H1 (cell line): Measurements from ENCODE around the gene PGD. TPM values are rescaled to one million over a fixed set of nuclear protein-coding genes. Genes with fewer than 3 reads are reported as not detected.
A peak's percentile ranks its signal among the peaks of the same experiment; 100 is the strongest.

Experiments used
- CTCF ChIA-PET: fragments of 300-600 bp; sonication (Branson Sonifier 250); formaldehyde crosslinking; loops from one replicate; lab custom pipeline; 2021; ENCODE audit not compliant: partially characterized antibody; lab: Charles Lee
- POLR2A ChIA-PET: fragments of 300-600 bp; sonication (Branson Sonifier 250); formaldehyde crosslinking; loops from one replicate; lab custom pipeline; 2021; ENCODE audit warnings: inconsistent platforms; ENCODE audit not compliant: partially characterized antibody; lab: Charles Lee
- DNase-seq, 2 experiments: peaks; one replicate each; pipeline versions ENCODE4 v3.0.0 to v3.0.0-alpha.2; 2010 to 2022; ENCODE audit warnings: low spot score in 2 of 2, low read depth in 1 of 2, mixed read lengths in 1 of 2
- FAIRE-seq: peaks from 2 replicates; lab custom pipeline; 2011; peaks lifted over from hg19 to GRCh38; lab: Jason Lieb, UNC
- H2AFZ ChIP-seq: 2 replicates; pipeline ENCODE4 v1.8.1; 2012; ENCODE audit warnings: low read length, inconsistent platforms
- H2AK5ac ChIP-seq: 2 replicates; pipeline ENCODE4 v1.6.1; 2013; ENCODE audit warnings: low read depth, low read length
- H2BK120ac ChIP-seq: replicated peaks from 2 replicates; pipeline ENCODE3; 2013; ENCODE audit warnings: low read depth, low read length, inconsistent platforms
- H2BK12ac ChIP-seq: 2 replicates; pipeline ENCODE4 v1.6.1; 2013; ENCODE audit warnings: low read depth, low read length
- H2BK15ac ChIP-seq: 2 replicates; pipeline ENCODE4 v1.6.1; 2013; ENCODE audit warnings: low read length
- H2BK20ac ChIP-seq: 2 replicates; pipeline ENCODE4 v1.6.1; 2013; ENCODE audit warnings: low read length
- H2BK5ac ChIP-seq: 2 replicates; pipeline ENCODE4 v1.6.1; 2013; ENCODE audit warnings: low read depth, low read length
- H3K14ac ChIP-seq: 2 replicates; pipeline ENCODE4 v1.6.1; 2013; ENCODE audit warnings: inconsistent platforms; ENCODE audit not compliant: insufficient read length
- H3K18ac ChIP-seq: 2 replicates; pipeline ENCODE4 v1.6.1; 2013; ENCODE audit warnings: low read length; ENCODE audit errors: extremely low read depth
- H3K23ac ChIP-seq: 2 replicates; pipeline ENCODE4 v1.6.1; 2013; ENCODE audit warnings: inconsistent platforms; ENCODE audit not compliant: insufficient read length
- H3K23me2 ChIP-seq: 2 replicates; pipeline ENCODE4 v1.6.1; 2013; ENCODE audit warnings: low read depth, low read length
- H3K27ac ChIP-seq: 2 replicates; pipeline ENCODE4 v1.6.1; 2011; ENCODE audit warnings: low read depth, low read length, inconsistent platforms
- H3K27me3 ChIP-seq, 4 experiments: replicated peaks in 1 of 4; 1 replicate in 1 of 4; 2 replicates in 3 of 4; pipeline versions ENCODE4 v1.6.1 to v1.8.1; 2011 to 2013; ENCODE audit warnings: low read length in 3 of 4, mild to moderate bottlenecking in 3 of 4, inconsistent platforms in 2 of 4, mixed read lengths in 2 of 4, moderate library complexity in 1 of 4; ENCODE audit not compliant: control insufficient read depth in 3 of 4, insufficient read depth in 3 of 4; ENCODE audit errors: extremely low read depth in 1 of 4
- H3K36me3 ChIP-seq, 4 experiments: 2 replicates each; pipeline versions ENCODE4 v1.6.1 to v1.8.1; 2011 to 2013; ENCODE audit warnings: mild to moderate bottlenecking in 4 of 4, low read length in 3 of 4, moderate library complexity in 2 of 4, control low read depth in 1 of 4, inconsistent platforms in 1 of 4; ENCODE audit not compliant: insufficient read depth in 4 of 4, control insufficient read depth in 2 of 4
- H3K4ac ChIP-seq: replicated peaks from 2 replicates; pipeline ENCODE3; 2013; ENCODE audit warnings: low read length, low read depth, mixed read lengths, inconsistent platforms; ENCODE audit not compliant: insufficient read length
- H3K4me1 ChIP-seq, 4 experiments: replicated peaks in 1 of 4; 1 replicate in 1 of 4; 2 replicates in 3 of 4; pipeline versions ENCODE4 v1.6.1 to v1.8.1; 2011 to 2013; ENCODE audit warnings: low read length in 3 of 4, inconsistent platforms in 2 of 4, mixed read lengths in 1 of 4; ENCODE audit not compliant: insufficient read depth in 4 of 4, control insufficient read depth in 3 of 4
- H3K4me2 ChIP-seq, 2 experiments: 2 replicates each; pipeline versions ENCODE4 v1.6.1 to v1.8.1; 2011 to 2013; ENCODE audit warnings: low read depth in 2 of 2, low read length in 2 of 2, control low read depth in 1 of 2, inconsistent platforms in 1 of 2, mild to moderate bottlenecking in 1 of 2; ENCODE audit not compliant: insufficient read depth in 1 of 2
- H3K4me3 ChIP-seq, 4 experiments: fragments of 200-600, 300-600 bp in 1 of 4; sonication (generic), shearing (Covaris generic), sonication (Bioruptor Twin) in 1 of 4; 2 replicates each; pipeline versions ENCODE4 v1.5.1 to v1.8.1; 2011 to 2016; ENCODE audit warnings: low read length in 4 of 4, low read depth in 3 of 4, control low read depth in 2 of 4, inconsistent platforms in 2 of 4, mild to moderate bottlenecking in 2 of 4, mixed read lengths in 1 of 4, moderate library complexity in 1 of 4; ENCODE audit not compliant: insufficient read depth in 2 of 4; ENCODE audit errors: extremely low read depth in 1 of 4
- H3K56ac ChIP-seq: replicated peaks from 2 replicates; pipeline ENCODE3; 2013; ENCODE audit warnings: low read depth, mild to moderate bottlenecking, mixed read lengths, low read length, inconsistent platforms; ENCODE audit not compliant: insufficient read length
- H3K79me1 ChIP-seq: 2 replicates; pipeline ENCODE4 v1.6.1; 2013; ENCODE audit warnings: low read depth, low read length, control low read depth
- H3K79me2 ChIP-seq, 2 experiments: 2 replicates each; pipeline versions ENCODE4 v1.6.1 to v1.8.1; 2012 to 2013; ENCODE audit warnings: low read length in 2 of 2, mild to moderate bottlenecking in 2 of 2, inconsistent platforms in 1 of 2; ENCODE audit not compliant: insufficient read depth in 2 of 2, control insufficient read depth in 1 of 2
- H3K9ac ChIP-seq, 4 experiments: replicated peaks in 1 of 4; 1 replicate in 1 of 4; 2 replicates in 3 of 4; pipeline versions ENCODE4 v1.6.1 to v1.8.1; 2011 to 2013; ENCODE audit warnings: low read depth in 3 of 4, low read length in 3 of 4, control low read depth in 2 of 4, mild to moderate bottlenecking in 2 of 4, moderate library complexity in 2 of 4, inconsistent platforms in 1 of 4; ENCODE audit errors: extremely low read depth in 1 of 4
- H3K9me3 ChIP-seq, 2 experiments: 2 replicates each; pipeline versions ENCODE4 v1.6.1 to v1.8.1; 2012 to 2013; ENCODE audit warnings: mild to moderate bottlenecking in 2 of 2, moderate library complexity in 2 of 2, control low read depth in 1 of 2, inconsistent platforms in 1 of 2, low read depth in 1 of 2, low read length in 1 of 2, mixed read lengths in 1 of 2; ENCODE audit not compliant: insufficient read depth in 2 of 2
- H4K20me1 ChIP-seq, 2 experiments: replicated peaks in 1 of 2; 2 replicates each; pipeline versions ENCODE3 to v1.8.1; 2011 to 2013; ENCODE audit warnings: inconsistent platforms in 2 of 2, low read length in 2 of 2, mild to moderate bottlenecking in 1 of 2; ENCODE audit not compliant: insufficient read depth in 2 of 2, control insufficient read depth in 1 of 2
- H4K5ac ChIP-seq: 2 replicates; pipeline ENCODE4 v1.6.1; 2013; ENCODE audit warnings: low read length, low read depth, mixed read lengths, inconsistent platforms; ENCODE audit not compliant: insufficient read length
- H4K8ac ChIP-seq: 2 replicates; pipeline ENCODE4 v1.8.0; 2013; ENCODE audit warnings: mild to moderate bottlenecking, moderate library complexity, low read length, inconsistent platforms; ENCODE audit not compliant: insufficient read depth; ENCODE audit errors: extremely low read depth
- H4K91ac ChIP-seq: replicated peaks from 2 replicates; pipeline ENCODE3; 2013; ENCODE audit warnings: low read length, mixed read lengths, inconsistent platforms; ENCODE audit not compliant: insufficient read length
- BACH1 ChIP-seq: IDR thresholded peaks from 2 replicates; pipeline ENCODE4 v1.6.1; 2012; ENCODE audit warnings: low read length, improper control_type of control experiment
- BRCA1 ChIP-seq: IDR thresholded peaks from 2 replicates; pipeline ENCODE4 v1.6.1; 2012; ENCODE audit warnings: low read depth, low read length, improper control_type of control experiment
- CBX8 ChIP-seq: fragments of 300-800, 300-1000 bp; sonication (generic); IDR thresholded peaks from 2 replicates; pipeline ENCODE4 v1.7.1; 2016; ENCODE audit warnings: low read depth, low read length, borderline replicate concordance
- CTCF ChIP-seq, 3 experiments: IDR thresholded peaks; 1 replicate in 2 of 3; 2 replicates in 1 of 3; pipeline versions ENCODE4 v1.5.1 to v1.6.1; 2011; ENCODE audit warnings: low read length in 3 of 3, mild to moderate bottlenecking in 3 of 3, inconsistent platforms in 2 of 3, low read depth in 1 of 3, moderate library complexity in 1 of 3; ENCODE audit not compliant: insufficient read depth in 1 of 3; ENCODE audit errors: control extremely low read depth in 1 of 3
- EZH2 ChIP-seq: fragments of 200-600 bp; sonication (generic); IDR thresholded peaks from 2 replicates; pipeline ENCODE4 v1.7.1; 2012; ENCODE audit warnings: low read depth, mild to moderate bottlenecking, moderate library complexity, low read length, inconsistent platforms; ENCODE audit not compliant: severe bottlenecking
- GABPA ChIP-seq: IDR thresholded peaks from 2 replicates; pipeline ENCODE4 v1.6.1; 2011; ENCODE audit warnings: mild to moderate bottlenecking, low read length, moderate library complexity, borderline replicate concordance; ENCODE audit not compliant: insufficient read depth
- PHF8 ChIP-seq: fragments of 200-600 bp; sonication (generic); conservative IDR thresholded peaks from 2 replicates; pipeline ENCODE4 v1.7.1; 2012; ENCODE audit warnings: low read depth, mild to moderate bottlenecking, inconsistent platforms, low read length, moderate library complexity
- POU5F1 ChIP-seq: IDR thresholded peaks from 2 replicates; pipeline ENCODE4 v1.6.1; 2011; ENCODE audit warnings: low read depth, mild to moderate bottlenecking, low read length, moderate library complexity
- RBBP5 ChIP-seq: IDR thresholded peaks from 2 replicates; pipeline ENCODE4 v1.7.1; 2012; ENCODE audit warnings: low read depth, mild to moderate bottlenecking, inconsistent platforms, low read length, moderate library complexity, borderline replicate concordance
- TAF7 ChIP-seq: optimal IDR thresholded peaks from 2 replicates; pipeline ENCODE3; 2011; ENCODE audit warnings: low read depth, mild to moderate bottlenecking, inconsistent platforms, low read length, moderate library complexity, borderline replicate concordance
- TEAD4 ChIP-seq: IDR thresholded peaks from 2 replicates; pipeline ENCODE4 v1.6.1; 2012; ENCODE audit warnings: low read depth, low read length, inconsistent platforms, mixed read lengths
- WGBS, 2 experiments: shearing (Covaris generic) in 1 of 2; methylation state at CpG; one replicate each; pipeline versions ENCODE4 v1.1.6 to v1.1.7; 2013 to 2015; ENCODE audit warnings: low lambda C conversion rate in 2 of 2, mixed read lengths in 2 of 2, inconsistent platforms in 1 of 2, low coverage in 1 of 2, missing lambda C conversion rate in 1 of 2; ENCODE audit not compliant: insufficient replicate concordance in 2 of 2, insufficient coverage in 1 of 2, insufficient read length in 1 of 2; ENCODE audit errors: extremely low coverage in 1 of 2, missing lambda C conversion rate in 1 of 2; 5-methylcytosine and 5-hydroxymethylcytosine counted together
- polyA plus RNA-seq, 7 experiments: library from polyadenylated mRNA; depleted of rRNA in 3 of 7; stranded (reverse) in 5 of 7; unstranded in 2 of 7; fragments of >200 nt in 5 of 7; fragments of 200-250 nt in 2 of 7; gene quantifications; 1 replicate in 5 of 7; 2 replicates in 1 of 7; 4 replicates in 1 of 7; pipeline versions ENCODE4 v1.2.1 to v1.2.3, GENCODE V29; 2011 to 2013; ENCODE audit warnings: missing spikeins in 2 of 7, mixed read lengths in 2 of 7
- total RNA-seq: library from RNA; stranded (reverse); fragmentation: NEBNext Ultra II Directional; extraction: Animal tissue kit (Norgen Biotek cat#: 25700); gene quantifications from 2 replicates; pipeline ENCODE4 v1.2.1, GENCODE V29; 2021

PGD gene
- total and polyA plus RNA-seq, 2 of the 8 experiments (the other 6 are each of a cell fraction or from before 2014, with no cell fraction given) = 191 to 331 TPM

DNA sequence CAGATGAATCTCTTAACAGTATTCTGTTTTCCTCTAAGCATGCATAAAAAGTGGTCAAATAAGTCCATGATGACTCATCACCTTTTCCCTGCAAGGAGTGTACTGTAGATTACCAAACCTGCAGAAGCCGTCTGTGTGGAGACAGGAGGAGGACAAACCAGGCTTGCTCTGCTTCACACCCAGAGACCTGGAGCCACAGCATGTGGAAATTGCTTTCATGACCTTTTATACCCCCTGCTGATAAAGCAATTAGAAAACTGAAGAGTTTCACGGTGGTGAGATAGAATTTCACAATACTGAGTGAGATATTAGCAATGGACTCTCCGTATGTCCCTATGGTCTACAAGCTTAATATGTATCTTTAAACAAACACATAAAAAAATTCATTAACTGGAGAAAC, 60.3 kb downstream of the PGD start:
- ChIA-PET POLR2A (interaction anchor here (0.6 to 7.9 kb wide), 7 partner anchors 10 to 650 kb away, joined by 3 to 67 read pairs (median 4); partner anchors contain the start of genes CORT and DFFA), CTCF (interaction anchor here (0.9 to 1.3 kb wide), 2 partner anchors 29 to 121 kb away, joined by 4 to 5 read pairs; partner anchors contain the start of gene CENPS)
- Histone ChIP-seq H3K23ac (no peak overlapping the region), H3K79me2 (no peaks in the 10 kb centered on the region), H3K79me1 (no peaks in the 10 kb centered on the region), H4K8ac (no peak overlapping the region), H3K9ac (no peak overlapping the region), H2BK12ac (no peak overlapping the region), H2BK120ac (no peak overlapping the region), H3K56ac (no peak overlapping the region), H3K23me2 (no peaks in the 10 kb centered on the region), H2AK5ac (no peak overlapping the region), H3K4me3 (no peak overlapping the region), H3K27me3 (no peaks in the 10 kb centered on the region), H2BK15ac (no peak overlapping the region), H3K4me2 (no peak overlapping the region), H2BK5ac (no peak overlapping the region), H3K18ac (no peak overlapping the region), H3K27ac (no peak overlapping the region), H3K14ac (no peak overlapping the region), H3K9me3 (no peaks in the 10 kb centered on the region), H3K4me1 (no peaks in the 10 kb centered on the region), H2AFZ (no peak overlapping the region), H2BK20ac (no peak overlapping the region), H4K5ac (no peak overlapping the region), H3K36me3 (peaks cover 19 to 55% (median 27%) of the 10 kb centered on the region in 4 experiments; a peak in 7 of 8 replicates), H4K91ac (no peak overlapping the region), H4K20me1 (peaks cover 0 to 6% of the 10 kb centered on the region in 2 experiments), H3K4ac (peak overlapping the region; percentile 53)
- no peak for DNase-seq
- 90% methylated on average over 3 of the region's 3 CpGs; no CpG with 5 or more reads in 1 of the 2 experiments for WGBS, 2 experiments
- FAIRE-seq = no peak
- no peak for TF ChIP-seq BRCA1
- no peak for TF ChIP-seq PHF8
- no peak for TF ChIP-seq POU5F1
- no peak for TF ChIP-seq TEAD4
- no peak for TF ChIP-seq TAF7
- no peak for TF ChIP-seq CBX8
- TF ChIP-seq EZH2 = no peak
- TF ChIP-seq RBBP5 = no peak
- TF ChIP-seq BACH1 = no peak
- TF ChIP-seq GABPA = no peak
- TF ChIP-seq CTCF (IDR thresholded peaks at IDR 0.05; ENCODE audit: control extremely low read depth in 1 of 3, insufficient read depth in 1 of 3, low read depth in 1 of 3, low read length in 3 of 3) = no peak
